Measurements from ENCODE around the gene HLA-DOB.

DNA sequence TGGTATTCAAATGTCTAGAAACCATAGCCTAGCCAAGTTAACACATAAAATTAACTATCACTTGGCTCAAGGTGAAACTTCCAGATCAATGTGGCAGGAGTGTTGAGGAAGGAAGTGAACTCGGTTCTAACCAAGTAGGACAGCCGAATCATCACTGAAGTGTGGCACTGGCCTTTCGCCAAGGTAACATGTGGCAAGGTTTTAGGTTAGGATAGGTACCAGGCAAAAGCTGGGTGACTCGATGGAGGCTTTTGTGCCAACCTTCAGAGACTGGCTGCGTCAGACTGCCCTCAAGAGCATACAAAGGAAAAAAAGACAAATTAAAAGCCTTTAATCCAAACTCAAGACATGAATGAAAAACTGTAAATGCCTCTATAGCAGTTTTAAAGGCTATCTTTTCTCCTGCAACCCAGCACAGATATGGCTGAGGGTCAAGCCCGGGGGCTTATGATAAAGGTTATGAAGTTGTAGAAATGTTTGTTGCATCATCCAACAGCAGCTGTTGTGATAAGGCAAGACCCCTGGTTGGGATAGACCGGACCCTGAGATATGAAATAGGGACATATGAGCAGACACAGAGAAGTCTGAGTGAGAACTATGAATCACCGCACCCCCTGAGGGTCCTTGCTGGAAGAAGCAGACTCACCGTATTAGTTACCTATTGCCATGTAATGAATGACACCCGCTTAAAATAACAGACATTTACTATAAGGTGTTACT, 49.1 kb upstream of the HLA-DOB start:
- TF ChIP-seq, protein P1, sequence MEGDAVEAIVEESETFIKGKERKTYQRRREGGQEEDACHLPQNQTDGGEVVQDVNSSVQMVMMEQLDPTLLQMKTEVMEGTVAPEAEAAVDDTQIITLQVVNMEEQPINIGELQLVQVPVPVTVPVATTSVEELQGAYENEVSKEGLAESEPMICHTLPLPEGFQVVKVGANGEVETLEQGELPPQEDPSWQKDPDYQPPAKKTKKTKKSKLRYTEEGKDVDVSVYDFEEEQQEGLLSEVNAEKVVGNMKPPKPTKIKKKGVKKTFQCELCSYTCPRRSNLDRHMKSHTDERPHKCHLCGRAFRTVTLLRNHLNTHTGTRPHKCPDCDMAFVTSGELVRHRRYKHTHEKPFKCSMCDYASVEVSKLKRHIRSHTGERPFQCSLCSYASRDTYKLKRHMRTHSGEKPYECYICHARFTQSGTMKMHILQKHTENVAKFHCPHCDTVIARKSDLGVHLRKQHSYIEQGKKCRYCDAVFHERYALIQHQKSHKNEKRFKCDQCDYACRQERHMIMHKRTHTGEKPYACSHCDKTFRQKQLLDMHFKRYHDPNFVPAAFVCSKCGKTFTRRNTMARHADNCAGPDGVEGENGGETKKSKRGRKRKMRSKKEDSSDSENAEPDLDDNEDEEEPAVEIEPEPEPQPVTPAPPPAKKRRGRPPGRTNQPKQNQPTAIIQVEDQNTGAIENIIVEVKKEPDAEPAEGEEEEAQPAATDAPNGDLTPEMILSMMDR (conservative IDR thresholded peaks at IDR 0.05; ENCODE audit: low read length), result no peak
- TF ChIP-seq EZH2phosphoT487 (IDR thresholded peaks at IDR 0.05; ENCODE audit: borderline replicate concordance, low read depth, low read length), result no peak
